Measurements from ENCODE around the gene RGS5. TPM values are rescaled to one million over a fixed set of nuclear protein-coding genes. Genes with fewer than 3 reads are reported as not detected.
A peak's percentile ranks its signal among the peaks of the same experiment; 100 is the strongest.

The RGS5 gene
- total RNA-seq, 1 donor = 2.2 TPM

GRCh38 chr1:163186862-163187261 lies 15.9 kb downstream of the RGS5 start:
- DNase-seq (ENCODE audit: low read depth) = no peak
- no peak for TF ChIP-seq CTCF (IDR thresholded peaks at IDR 0.05; ENCODE audit: insufficient read depth, low read depth, low read length)
- H3K4me3 ChIP-seq (ENCODE audit: low read depth, low read length) = no peak overlapping the region

GRCh38 chr1:163182330-163182949 lies 20.3 kb downstream of the RGS5 start:
- TF ChIP-seq CTCF (IDR thresholded peaks at IDR 0.05; ENCODE audit: insufficient read depth, low read depth, low read length) = no peak
- DNase-seq (ENCODE audit: low read depth) = no peak
- H3K4me3 ChIP-seq (ENCODE audit: low read depth, low read length) = no peak overlapping the region

GRCh38 chr1:163178628-163179027 lies 24.1 kb downstream of the RGS5 start:
- no peak overlapping the region for H3K4me3 ChIP-seq (ENCODE audit: low read depth, low read length)
- no peak for TF ChIP-seq CTCF (IDR thresholded peaks at IDR 0.05; ENCODE audit: insufficient read depth, low read depth, low read length)
- DNase-seq (ENCODE audit: low read depth) = peak; percentile 77

GRCh38 chr1:163176797-163177196 lies 25.9 kb downstream of the RGS5 start:
- DNase-seq (ENCODE audit: low read depth) = no peak
- H3K4me3 ChIP-seq (ENCODE audit: low read depth, low read length) = no peak overlapping the region
- TF ChIP-seq CTCF (IDR thresholded peaks at IDR 0.05; ENCODE audit: insufficient read depth, low read depth, low read length) = no peak

- DNase-seq (ENCODE audit: low read depth) = peak; percentile 72
- TF ChIP-seq CTCF (IDR thresholded peaks at IDR 0.05; ENCODE audit: insufficient read depth, low read depth, low read length) = peak; percentile 89
- peak overlapping the region; percentile 17 for H3K4me3 ChIP-seq (ENCODE audit: low read depth, low read length)
Measured at GRCh38 chr1:163174524-163175437, 27.9 kb downstream of the RGS5 start.

- no peak for TF ChIP-seq CTCF (IDR thresholded peaks at IDR 0.05; ENCODE audit: insufficient read depth, low read depth, low read length)
- DNase-seq (ENCODE audit: low read depth) = no peak
- H3K4me3 ChIP-seq (ENCODE audit: low read depth, low read length) = no peak overlapping the region
Measured at GRCh38 chr1:163173121-163173520, 29.6 kb downstream of the RGS5 start.

All from fibroblast of villous mesenchyme (primary cell).